GM18499 (cell line): ENCODE results near the gene OR12D1.
"Not testable (repeated sequence)": the region's sequence is repeated elsewhere in the genome, so short reads cannot be mapped to it uniquely, and the experiment has no call there.

Experiments
- ATAC-seq: cut with Tn5 transposase; IDR thresholded peaks from one replicate; pipeline ENCODE4 v1.9.1; 2021; ENCODE audit warnings: moderate number of reproducible peaks; ENCODE audit not compliant: insufficient read depth, unreplicated experiment

The OR12D1 gene

GRCh38 chr6:29414588-29414987 is at the start of gene OR12D1:
Gene OR12D1, plus strand, starts transcription at chr6:29414928.
- ATAC-seq, result no peak

DNA sequence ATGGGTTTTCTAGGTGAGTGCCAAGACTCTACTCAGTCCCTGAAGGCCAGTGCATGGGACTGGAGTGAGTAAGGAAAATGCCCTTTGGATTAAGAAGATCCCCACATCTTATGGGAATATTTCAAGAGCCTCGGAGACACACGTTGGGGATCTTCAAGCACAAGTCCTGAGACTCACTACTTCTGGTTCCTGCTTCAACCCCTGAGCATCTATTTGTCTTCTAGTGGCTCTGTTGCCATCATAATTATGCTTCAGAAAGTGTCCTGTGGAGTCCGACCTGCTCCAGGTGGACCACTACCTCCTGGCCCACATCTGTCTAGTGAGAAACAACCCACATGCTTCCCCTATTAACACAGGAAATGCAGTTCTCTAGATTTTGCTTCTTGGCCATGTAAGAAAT is 46.0 kb upstream of the OR12D1 start, which contains the start of gene OR5V1:
Gene OR5V1 (minus strand): TSS at position 101 of the 400 bp plus-strand sequence. CDS start 12,670 bp downstream, outside the sequence.
- no peak for ATAC-seq

GRCh38 chr6:29375191-29375590 is 39.5 kb upstream of the OR12D1 start, which contains the start of gene OR12D3:
Gene OR12D3, minus strand, starts transcription at chr6:29375291. Its CDS starts 4 bp downstream, at chr6:29375287.
- no peak for ATAC-seq

- no peak for ATAC-seq
Observed at GRCh38 chr6:29376003-29376402, 38.7 kb upstream of the OR12D1 start.

DNA sequence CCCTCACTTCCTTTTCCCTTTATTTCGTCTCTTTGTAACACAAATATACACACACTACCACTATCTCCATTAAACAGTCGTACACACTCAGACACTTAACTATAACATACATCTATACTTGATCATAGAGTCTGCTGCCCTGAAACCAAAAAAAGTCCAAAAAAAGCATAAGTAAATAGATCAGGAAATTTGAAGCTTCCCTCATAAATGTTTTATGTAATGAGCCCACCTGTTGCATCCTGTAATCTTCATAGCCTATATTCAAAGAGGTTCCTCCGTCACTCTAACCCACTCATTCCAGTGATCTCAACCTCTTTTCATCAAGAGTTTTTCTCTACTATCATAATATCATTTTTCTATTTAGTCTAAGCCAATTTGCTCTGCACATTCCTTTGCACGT is 26.2 kb upstream of the OR12D1 start:
- ATAC-seq, result no peak

DNA sequence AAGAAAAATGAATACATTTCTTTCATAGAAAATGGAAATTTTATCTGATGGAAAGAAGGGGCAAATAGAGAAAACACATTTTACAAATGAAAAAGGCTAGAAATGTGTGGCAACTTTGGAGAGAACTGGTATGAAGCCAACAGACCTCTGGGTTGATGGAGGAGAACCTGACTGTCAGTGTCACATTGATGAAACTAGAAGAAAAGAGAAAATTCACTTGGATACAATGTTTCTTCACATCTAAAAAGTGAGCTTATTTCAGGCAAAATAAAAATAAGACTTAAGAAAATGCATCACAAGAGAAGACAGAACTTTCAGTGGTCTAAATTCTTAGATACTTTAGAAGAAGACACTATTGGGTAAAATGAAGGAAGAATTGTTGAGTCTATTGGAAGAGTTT is 19.4 kb upstream of the OR12D1 start, which contains the start of gene OR12D2:
Gene OR12D2 (plus strand): TSS at position 301 of the 400 bp plus-strand sequence. CDS start 1,069 bp downstream, outside the sequence.
- ATAC-seq, result no peak

DNA sequence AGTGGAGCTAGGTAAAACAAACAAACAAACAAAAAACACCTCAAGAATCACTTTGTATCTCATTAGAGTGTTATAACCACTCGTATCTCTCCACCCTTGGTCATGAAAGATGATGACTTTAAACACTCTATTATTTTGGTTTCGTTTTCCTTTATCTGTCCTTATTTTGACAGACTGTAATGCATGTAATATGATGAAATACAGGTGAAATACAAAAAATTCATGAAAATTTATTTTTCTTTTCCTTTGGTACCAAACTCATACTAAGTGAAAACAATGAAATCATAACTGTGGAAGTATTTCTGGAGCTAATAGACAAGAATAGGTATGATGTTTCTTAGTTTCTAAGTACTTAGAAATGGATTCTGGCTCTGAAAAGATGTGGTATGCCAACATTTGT is 15.2 kb upstream of the OR12D1 start:
- no peak for ATAC-seq

GRCh38 chr6:29403801-29404200 is 10.9 kb upstream of the OR12D1 start:
- ATAC-seq, result no peak

DNA sequence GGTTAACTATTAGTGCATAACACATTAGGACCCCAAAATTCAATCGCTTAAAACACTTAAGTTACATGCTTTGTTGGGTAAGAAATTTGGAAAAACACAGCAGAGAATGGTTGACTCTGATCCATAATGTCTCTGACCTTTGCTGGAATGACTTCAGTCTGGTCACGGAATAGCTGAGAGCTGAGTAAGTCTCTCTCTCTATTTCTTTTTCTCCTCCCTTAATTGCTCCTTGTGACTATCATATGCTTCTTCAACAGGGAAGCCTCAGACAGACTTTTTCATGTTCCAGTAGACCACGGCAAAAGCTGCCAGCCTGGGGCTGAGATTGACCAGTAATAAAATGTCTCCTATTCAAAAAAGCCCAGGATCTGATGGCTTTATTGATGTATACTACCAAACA is 4.8 kb downstream of the OR12D1 start:
- ATAC-seq, result no peak

DNA sequence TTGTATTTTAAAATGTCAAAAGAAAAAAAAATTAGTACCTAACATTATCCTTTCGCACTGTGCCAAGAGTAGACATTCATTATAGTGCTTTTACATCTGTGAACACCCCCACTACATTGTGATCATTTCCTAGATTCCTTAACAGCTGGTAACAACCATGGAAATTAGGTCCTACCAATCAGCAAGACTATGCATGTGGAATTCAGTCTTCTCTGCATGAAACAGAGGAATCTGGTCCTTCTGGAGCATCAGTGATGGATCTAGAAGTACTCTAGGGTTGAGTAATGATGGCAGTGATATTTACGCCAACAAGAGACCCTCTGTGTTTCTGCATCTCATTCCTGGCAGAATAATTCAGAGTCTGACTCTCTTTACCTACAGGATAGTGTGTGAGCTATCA is 9.4 kb downstream of the OR12D1 start:
- ATAC-seq, result no peak

DNA sequence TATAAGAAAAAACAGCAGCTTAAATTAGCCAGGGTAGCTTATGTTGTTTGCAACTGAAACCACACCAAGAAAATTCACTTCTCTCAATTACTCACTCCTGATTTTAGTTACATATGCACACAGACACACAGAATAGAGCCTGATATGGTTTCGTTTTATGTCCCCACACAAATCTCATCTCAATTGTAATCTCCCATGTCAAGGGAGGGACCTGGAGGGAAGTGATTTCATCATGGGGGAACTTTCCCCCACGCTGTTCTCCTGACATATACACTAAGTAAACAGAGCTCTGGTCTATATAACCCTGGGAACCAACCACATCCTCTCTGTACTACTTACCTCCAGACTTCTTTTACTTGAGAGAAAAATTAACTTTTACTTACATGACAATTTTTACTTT is 9.8 kb downstream of the OR12D1 start:
- no peak for ATAC-seq

GRCh38 chr6:29425075-29425474 is 10.3 kb downstream of the OR12D1 start:
- ATAC-seq, result no peak

DNA sequence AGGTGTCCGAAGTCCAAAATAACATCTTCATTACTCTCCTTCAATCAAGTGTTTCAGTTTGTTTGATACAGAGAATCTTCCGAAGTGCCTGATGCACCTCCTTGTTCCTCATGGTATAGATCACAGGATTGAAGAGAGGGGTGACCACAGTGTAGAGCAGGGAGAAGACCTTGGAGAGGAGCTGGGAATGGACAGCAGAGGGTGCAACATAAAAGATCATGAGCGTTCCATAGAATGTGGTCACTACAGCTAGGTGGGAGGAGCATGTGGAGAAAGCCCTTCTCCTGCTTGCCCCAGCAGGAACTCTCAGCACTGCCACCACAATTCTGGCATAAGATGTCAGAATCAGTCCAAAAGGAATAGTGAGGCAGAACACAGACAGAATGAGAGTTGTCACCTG is 11.9 kb downstream of the OR12D1 start:
- ATAC-seq, result no peak

DNA sequence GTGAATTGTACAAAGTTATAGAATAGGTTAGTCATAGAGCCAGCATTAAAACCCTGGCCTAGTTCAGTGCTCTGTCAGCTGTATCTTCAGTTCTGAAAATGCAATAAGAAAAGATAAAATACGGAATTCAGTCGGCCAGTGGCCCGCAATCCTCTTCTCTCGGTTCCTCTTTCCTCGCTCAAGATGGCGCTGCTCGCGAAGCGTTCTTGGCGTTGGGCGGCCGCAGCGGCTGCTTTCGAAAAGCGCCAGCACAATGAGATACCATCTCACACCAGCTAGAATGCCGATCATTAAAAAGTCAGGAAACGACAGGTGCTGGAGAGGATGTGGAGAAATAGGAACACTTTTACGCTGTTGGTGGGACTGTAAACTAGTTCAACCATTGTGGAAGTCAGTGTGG is 22.0 kb downstream of the OR12D1 start:
- not testable (repeated sequence) for ATAC-seq

DNA sequence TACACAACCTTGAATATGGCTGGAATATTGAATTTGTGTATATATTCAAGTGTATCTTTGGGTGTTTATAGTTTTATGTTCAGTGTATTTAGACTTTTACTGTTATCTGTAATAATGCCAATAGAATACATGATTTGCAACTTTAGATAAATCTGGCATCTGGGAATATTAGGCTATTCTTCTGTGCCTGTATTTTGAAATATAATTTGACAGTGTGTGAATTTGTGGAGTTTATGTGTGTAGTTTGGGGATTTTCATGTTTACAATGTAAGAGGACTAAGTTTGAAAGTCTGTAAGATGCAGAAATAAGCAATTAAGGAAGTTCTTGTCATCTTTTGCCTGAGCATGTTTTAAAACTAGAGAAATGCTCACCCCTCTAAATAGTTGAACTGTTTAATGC is 24.3 kb downstream of the OR12D1 start, which contains the start of gene OR10C1:
Gene OR10C1 (plus strand): TSS at position 301 of the 400 bp plus-strand sequence. CDS start 710 bp downstream, outside the sequence.
- no peak for ATAC-seq

DNA sequence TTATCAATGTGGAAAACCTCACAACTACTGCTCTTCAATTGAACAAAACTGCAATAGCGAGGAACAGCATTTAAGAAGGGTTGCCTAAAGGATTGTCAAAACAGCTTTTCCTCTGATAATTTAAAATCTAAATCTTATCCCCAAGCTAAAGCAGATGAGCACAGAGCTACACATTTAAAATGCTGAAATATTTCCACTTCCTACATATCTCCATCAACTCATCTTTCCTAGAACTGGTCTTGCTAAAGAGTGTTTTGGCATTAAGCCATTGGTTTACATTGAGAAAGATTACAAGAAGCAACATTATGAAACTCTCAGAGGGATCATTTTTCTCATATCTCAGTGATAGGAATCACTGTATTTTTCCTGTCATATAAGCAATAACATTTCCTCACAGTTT is 28.0 kb downstream of the OR12D1 start:
- ATAC-seq, result no peak

GRCh38 chr6:29444031-29444430 is 29.3 kb downstream of the OR12D1 start:
- ATAC-seq, result not testable (repeated sequence)

- ATAC-seq, result no peak
Observed at GRCh38 chr6:29447670-29448069, 32.9 kb downstream of the OR12D1 start.

GRCh38 chr6:29451471-29452193 is 36.9 kb downstream of the OR12D1 start:
- ATAC-seq, result no peak

DNA sequence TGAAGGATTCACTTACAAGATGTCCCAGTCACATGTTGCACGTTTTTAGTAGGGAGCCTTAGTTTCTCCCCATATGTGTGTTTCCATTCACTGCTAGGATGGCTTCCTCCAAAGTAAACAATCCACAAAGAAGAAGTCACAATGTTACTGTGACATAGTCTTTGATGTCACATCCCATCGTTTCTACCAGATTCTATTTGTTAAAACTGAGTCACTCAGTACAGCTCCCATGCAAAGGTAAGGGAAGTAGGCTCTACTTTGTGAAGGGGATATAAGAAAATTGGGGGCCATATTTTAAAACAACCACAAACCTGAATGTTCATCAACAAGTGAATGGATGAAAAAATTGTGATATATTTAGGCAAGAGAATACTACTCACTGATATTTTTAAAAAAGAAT is 42.2 kb downstream of the OR12D1 start, which contains the start of the genes OR11A1 and OR2H1:
Gene OR11A1 (minus strand): TSS at position 101 of the 400 bp plus-strand sequence. CDS start 29,430 bp downstream, outside the sequence.
Gene OR2H1 (plus strand): TSS at position 185 of the 400 bp plus-strand sequence. CDS start 4,615 bp downstream, outside the sequence.
- ATAC-seq, result no peak

GRCh38 chr6:29461021-29461814 is 46.5 kb downstream of the OR12D1 start:
- ATAC-seq, result no peak
